Renal cortex interstitium (tissue), 15 donors: ENCODE measurements around the gene NEU1. TPM values are rescaled to one million over a fixed set of nuclear protein-coding genes. Genes with fewer than 3 reads are reported as not detected.
A peak's percentile ranks its signal among the peaks of the same experiment; 100 is the strongest.
"Not testable (repeated sequence)": the region's sequence is repeated elsewhere in the genome, so short reads cannot be mapped to it uniquely, and the experiment has no call there.

Experiments
- DNase-seq, 11 donors: peaks; one replicate each; pipeline ENCODE4 v3.0.0-alpha.2; 2013; ENCODE audit warnings: low read depth in 9 of 11, low spot score in 4 of 11; ENCODE audit errors: extremely low read depth in 1 of 11
- long read RNA-seq, 16 experiments: transcript quantifications; one replicate each; lab custom pipeline, GENCODE V29; 2026
- polyA plus RNA-seq, 3 donors: library from polyadenylated mRNA; unstranded; fragments of 120-200 nt; gene quantifications; one replicate each; pipeline ENCODE4 v1.2.1, GENCODE V29; 2013; ENCODE audit not compliant: insufficient read length in 3 of 3

NEU1 gene
- 10 to 100 TPM; 74.6 to 79.3 (median 78.1) TPM for polyA plus RNA-seq
- long read RNA-seq, donor 1, transcript NEU1-206 (6 exons, 2,045 nt), result major isoform, 30 of 36 reads
- long read RNA-seq, donor 1, partial matches to known transcripts, result 6 of 36 reads
- long read RNA-seq, donor 1, other reads (novel, unspliced or antisense), result 0 of 36 reads
- long read RNA-seq, donor 2, transcript NEU1-206 (6 exons, 2,045 nt), result major isoform, 20 of 27 reads
- long read RNA-seq, donor 2, partial matches to known transcripts, result 7 of 27 reads
- long read RNA-seq, donor 2, other reads (novel, unspliced or antisense), result 0 of 27 reads
- long read RNA-seq, donor 3, transcript NEU1-206 (6 exons, 2,045 nt), result major isoform, 43 of 56 reads
- long read RNA-seq, donor 3, partial matches to known transcripts, result 13 of 56 reads
- long read RNA-seq, donor 3, other reads (novel, unspliced or antisense), result 0 of 56 reads
- long read RNA-seq, donor 4, transcript NEU1-206 (6 exons, 2,045 nt), result major isoform, 32 of 41 reads
- long read RNA-seq, donor 4, partial matches to known transcripts, result 8 of 41 reads
- long read RNA-seq, donor 4, other reads (novel, unspliced or antisense), result 0 of 41 reads
- long read RNA-seq, donor 5, result 0 reads
- long read RNA-seq, donor 6, transcript NEU1-206 (6 exons, 2,045 nt), result major isoform, 28 of 36 reads
- long read RNA-seq, donor 6, partial matches to known transcripts, result 6 of 36 reads
- long read RNA-seq, donor 6, other reads (novel, unspliced or antisense), result 0 of 36 reads
- long read RNA-seq, donor 7, transcript NEU1-206 (6 exons, 2,045 nt), result major isoform, 35 of 48 reads
- long read RNA-seq, donor 7, partial matches to known transcripts, result 13 of 48 reads
- long read RNA-seq, donor 7, other reads (novel, unspliced or antisense), result 0 of 48 reads
- long read RNA-seq, donor 8, result 0 reads
- long read RNA-seq, donor 9, transcript NEU1-206 (6 exons, 2,045 nt), result major isoform, 22 of 29 reads
- long read RNA-seq, donor 9, partial matches to known transcripts, result 5 of 29 reads
- long read RNA-seq, donor 9, other reads (novel, unspliced or antisense), result 0 of 29 reads
- long read RNA-seq, donor 10, transcript NEU1-206 (6 exons, 2,045 nt), result major isoform, 37 of 60 reads
- long read RNA-seq, donor 10, partial matches to known transcripts, result 20 of 60 reads
- long read RNA-seq, donor 10, other reads (novel, unspliced or antisense), result 0 of 60 reads
- long read RNA-seq, donor 11, transcript NEU1-206 (6 exons, 2,045 nt), result major isoform, 19 of 25 reads
- long read RNA-seq, donor 11, partial matches to known transcripts, result 6 of 25 reads
- long read RNA-seq, donor 11, other reads (novel, unspliced or antisense), result 0 of 25 reads
- long read RNA-seq, donor 12, transcript NEU1-206 (6 exons, 2,045 nt), result major isoform, 17 of 17 reads
- long read RNA-seq, donor 12, partial matches to known transcripts, result 0 of 17 reads
- long read RNA-seq, donor 12, other reads (novel, unspliced or antisense), result 0 of 17 reads
- long read RNA-seq, donor 13, result 0 reads
- long read RNA-seq, donor 14, transcript NEU1-206 (6 exons, 2,045 nt), result major isoform, 28 of 30 reads
- long read RNA-seq, donor 14, partial matches to known transcripts, result 0 of 30 reads
- long read RNA-seq, donor 14, other reads (novel, unspliced or antisense), result 0 of 30 reads
- long read RNA-seq, donor 15, transcript NEU1-206 (6 exons, 2,045 nt), result major isoform, 15 of 15 reads
- long read RNA-seq, donor 15, partial matches to known transcripts, result 0 of 15 reads
- long read RNA-seq, donor 15, other reads (novel, unspliced or antisense), result 0 of 15 reads
- long read RNA-seq, donor 16, transcript NEU1-206 (6 exons, 2,045 nt), result major isoform, 87 of 147 reads
- long read RNA-seq, donor 16, partial matches to known transcripts, result 55 of 147 reads
- long read RNA-seq, donor 16, other reads (novel, unspliced or antisense), result 0 of 147 reads

DNA sequence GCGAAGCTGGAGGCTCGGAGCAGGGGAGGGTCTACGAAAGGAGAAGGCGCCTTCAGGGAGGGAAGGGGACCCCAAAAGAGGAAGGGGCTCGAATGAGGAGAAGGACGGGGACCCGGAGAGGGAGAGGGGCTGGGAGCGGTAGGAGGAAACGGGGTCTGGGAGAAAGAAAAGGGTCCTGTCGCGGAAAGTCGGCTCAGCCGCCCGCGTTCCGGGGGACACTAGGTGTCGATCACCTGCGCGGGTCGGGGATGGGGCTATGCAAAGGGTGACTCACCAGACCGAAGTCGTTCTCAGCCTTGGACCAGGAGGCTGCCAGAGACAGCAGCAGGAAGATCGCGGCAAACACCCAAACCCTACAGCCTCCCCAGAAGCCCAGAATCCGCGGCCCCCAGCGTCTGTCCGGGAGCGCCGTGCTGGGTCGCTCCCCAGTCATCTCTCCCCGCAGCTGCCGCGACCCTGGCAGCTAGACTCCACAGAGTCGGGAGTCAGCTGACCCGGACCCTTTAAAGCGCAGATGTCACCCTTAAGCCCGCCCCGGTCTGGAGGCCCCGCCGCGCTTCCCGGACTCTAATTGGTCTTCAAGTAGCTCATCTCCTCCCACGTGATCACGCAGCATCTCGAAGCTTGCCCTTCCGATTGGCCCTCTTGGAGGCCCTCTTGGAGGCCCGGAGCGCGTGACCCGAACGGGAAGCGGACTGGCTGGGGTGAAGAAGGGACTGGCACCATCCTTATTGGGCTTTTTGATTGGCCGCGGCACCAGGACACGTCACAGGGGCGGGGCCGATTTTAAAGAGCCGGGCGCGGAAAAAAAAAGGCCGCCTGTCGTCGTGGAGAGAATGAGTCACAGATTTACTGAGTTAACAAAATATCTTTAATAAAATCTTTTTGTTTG lies at the start of gene NEU1:
Gene NEU1 (minus strand): TSS at position 478 of the 892 bp plus-strand sequence. CDS start 45 bp downstream, at position 433.
- peak; percentile 96 to 100 (median 99) for DNase-seq

DNA sequence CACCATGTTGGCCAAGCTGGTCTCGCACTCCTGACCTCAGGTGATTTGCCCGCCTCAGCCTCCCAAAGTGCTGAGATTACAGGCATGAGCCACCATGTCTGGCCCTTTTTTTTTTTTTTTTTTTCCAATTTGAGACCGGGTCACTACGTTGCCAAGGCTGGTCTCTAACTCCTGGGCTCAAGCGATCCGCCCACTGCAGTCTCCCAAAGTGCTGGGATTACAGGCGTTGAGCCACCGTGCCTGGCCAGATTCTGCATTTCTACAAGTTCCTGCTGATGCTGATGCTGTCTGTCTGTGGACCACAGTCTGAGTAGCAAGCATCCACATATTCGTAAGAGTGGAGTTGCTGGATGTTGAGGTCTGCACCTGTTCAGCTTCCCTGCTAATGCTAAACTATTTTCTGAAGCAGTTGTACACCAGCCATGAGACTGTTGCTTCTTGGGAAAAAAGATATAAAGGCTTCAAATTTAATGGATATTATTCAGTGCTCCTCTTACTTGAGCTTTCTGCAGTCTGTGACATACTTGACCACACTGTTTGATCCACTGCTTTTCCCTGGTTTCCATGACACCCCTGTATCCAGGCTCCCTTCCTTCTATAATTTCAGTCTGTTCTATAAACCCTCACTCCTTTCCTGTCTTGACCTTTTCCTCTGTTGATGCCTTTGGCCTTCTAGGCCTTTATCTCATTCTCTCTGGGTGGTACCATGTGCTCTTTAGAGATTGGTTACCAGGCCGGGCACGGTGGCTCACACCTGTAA lies 49.4 kb upstream of the NEU1 start:
- no peak for DNase-seq

DNA sequence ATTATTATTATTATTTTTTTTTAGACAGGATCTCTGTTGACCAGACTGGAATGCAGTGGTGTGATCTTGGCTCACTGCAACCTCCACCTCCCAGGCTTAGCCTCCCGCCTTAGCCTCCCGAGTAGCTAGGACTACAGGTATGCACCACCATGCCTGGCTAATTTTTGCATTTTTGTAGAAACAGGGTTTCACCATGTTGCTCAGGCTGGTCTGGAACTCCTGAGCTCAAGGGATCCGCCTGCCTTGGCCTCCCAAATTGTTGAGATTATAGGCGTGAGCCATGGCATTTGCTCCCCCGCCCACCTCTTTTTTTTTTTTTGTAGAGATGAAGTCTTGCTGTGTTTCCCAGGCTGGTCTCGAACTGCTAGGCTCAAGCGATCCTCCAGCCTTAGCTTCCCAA lies 46.7 kb upstream of the NEU1 start:
- DNase-seq, result not testable (repeated sequence)

DNA sequence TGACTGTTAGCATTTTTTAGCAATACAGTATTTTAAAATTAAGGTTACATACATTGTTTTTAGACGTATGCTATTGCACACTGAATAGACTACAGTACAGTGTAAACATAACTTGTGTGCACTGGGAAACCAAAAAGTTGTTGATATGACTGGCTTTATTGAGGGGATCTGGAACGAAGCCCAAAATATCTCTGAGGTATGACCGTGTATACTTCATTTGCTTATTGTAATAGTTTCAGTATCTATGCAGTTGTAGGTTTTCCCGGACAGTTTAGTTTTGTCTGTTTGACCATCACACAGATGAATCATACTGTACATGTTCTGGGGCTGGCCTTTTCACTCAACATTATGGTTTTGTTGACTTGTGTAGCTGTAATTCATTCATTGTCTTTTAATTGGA lies 46.2 kb upstream of the NEU1 start:
- no peak for DNase-seq

DNA sequence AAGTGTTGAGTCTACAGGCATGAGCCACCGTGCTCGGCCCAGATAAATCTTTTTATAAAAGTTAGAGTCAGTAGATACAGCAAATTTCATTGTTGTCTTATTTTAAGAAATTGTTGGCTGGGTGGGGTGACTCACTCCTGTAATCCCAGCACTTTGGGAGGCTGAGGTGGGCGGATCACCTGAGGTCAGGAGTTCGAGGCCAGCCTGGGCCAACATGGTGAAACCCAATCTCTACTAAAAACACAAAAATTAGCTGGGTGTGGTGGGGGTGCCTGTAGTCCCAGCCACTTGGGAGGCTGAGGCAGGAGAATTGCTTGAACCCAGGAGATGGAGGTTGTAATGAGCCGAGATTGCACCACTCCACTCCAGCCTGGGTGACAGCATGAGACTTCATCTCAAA lies 45.6 kb upstream of the NEU1 start:
- DNase-seq, result not testable (repeated sequence)

DNA sequence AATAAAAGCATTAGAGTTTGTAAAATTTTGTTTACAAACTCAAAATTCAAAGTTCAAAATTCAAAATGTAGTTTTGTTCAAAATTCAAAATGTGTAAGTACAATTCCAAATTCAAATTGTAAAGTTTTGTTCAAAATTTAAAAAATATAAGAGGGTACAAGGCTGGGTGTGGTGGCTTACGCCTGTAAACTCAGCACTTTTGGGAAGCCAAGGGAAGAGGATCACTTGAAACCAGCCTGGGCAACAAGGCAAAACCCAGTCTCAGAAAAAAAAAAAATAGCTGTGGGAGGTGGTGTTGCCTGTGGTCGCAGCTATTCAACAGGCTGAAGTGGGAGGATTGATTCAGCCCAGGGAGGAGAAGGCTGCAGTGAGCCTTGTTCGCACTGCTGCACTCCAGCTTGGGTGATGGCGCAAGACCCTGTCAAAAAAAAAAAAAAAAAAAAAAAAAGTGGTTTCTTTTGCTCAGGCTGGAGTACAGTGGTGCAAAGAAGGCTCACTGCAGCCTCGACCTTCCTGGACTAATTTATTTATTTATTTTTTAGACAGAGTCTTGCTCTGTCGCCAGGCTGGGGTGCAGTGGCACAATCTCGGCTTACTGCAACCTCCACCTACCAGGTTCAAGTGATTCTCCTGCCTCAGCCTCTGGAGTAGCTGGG lies 44.7 kb upstream of the NEU1 start:
- peak in 2 of 11 donors; percentile 15 to 27 for DNase-seq

DNA sequence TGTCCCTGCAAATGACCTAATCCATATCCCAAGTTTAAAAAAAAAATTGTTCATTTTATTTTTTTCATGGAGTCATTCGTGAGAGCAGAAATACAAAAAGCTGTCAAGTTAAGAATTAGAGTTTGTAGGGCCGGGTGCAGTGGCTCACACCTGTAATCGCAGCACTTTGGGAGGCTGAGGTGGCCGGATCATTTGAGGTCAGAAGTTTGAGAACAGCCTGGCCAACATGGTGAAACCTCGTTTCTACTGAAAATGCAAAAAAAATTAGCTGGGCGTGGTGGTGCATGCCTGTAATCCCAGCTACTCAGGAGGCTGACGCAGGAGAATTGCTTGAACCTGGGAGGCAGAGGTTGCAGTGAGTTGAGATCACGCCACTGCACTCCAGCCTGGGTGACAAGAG lies 44.1 kb upstream of the NEU1 start:
- DNase-seq, result not testable (repeated sequence)

DNA sequence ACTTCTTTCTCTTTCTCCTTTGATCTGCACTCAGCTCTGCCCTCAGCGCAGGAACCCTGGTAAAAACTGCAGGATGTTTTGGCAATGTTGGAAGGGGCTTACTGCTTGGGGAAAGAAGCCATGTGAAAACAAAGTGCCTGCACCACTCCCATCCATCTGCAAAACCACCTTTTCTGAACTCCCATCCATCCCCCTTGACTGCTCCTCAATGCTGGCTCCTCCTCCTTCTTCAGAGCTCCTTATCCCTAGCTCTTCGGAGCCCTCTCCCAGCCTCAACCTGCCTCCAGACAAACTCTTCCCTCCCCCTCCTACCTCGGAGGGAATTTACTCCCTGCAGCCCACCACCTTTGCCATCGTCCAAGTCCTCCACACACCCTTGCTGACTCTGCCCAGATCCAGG lies 43.5 kb upstream of the NEU1 start:
- DNase-seq, result no peak

DNA sequence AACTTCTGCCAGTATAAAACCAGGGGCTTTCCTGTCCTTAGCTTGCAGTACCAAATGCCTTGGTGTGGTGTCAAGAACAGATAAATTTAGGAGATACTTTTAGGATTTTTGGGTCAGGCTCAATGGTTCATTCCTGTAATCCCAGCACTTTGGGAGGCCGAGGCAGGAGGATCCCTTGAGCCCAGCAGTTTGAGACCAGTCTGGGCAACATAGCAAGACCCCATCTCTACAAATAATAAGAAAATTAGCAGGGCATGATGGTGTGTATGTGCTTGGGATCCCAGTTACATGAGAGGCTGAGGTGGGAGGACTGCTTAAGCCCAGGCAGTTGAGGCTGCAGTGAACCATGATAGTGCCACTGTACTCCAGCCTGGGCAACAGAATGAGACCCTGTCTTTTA lies 42.4 kb upstream of the NEU1 start:
- DNase-seq, result no peak

DNA sequence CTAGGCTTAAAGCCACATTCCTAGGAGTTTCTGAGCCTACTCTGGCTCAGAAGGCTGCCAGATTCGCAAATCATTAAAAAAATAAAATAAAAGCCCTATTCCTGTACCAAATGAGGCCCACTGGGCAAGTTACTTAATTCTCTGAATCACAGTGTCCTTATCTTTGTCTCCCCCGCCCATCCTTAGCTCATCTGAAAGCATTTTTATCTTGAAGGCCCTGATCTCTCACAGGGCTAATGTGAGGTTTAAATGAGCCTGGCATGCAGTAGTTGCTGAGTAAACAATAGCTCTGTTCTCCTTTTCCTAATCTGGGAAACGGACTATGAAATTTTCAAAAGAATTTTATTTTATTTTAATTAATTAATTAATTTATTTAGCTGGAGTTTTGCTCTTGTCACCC lies 41.3 kb upstream of the NEU1 start:
- DNase-seq, result no peak

DNA sequence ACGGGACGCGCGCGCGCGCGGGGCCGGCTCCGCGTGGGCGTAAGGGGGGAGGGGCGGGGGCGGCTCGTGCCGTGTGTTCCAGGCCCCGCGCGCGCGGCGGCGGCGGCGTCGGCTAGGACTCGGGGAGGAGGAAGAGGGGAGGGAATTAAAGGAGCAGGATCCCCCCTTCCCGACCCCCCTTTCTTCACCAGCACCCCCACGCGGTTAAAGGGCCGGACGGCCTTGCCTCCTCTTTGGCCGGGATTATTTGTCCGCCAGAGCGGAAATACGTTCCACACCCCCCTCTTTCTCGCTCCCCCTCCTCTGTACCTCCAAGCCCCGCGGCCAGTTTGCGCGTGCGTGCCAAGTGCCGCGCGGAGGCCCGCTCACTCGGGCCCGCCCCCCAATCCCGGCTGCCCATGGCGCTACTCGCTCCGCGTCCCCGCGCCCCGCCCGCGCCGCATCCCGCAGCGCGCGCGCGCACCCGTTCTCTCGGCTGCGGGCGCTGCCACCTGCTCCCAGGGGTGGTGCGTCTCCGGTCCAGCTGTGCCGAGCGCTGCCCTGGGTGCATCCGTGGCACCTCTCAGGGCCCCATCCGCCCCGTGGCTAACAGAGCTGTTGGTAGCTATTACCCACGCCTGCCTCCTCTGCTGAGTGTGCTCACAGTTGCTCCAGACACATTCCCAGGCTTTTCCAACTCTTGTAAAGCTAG lies 39.5 kb upstream of the NEU1 start, which contains the start of gene ZBTB12:
Gene ZBTB12 (minus strand): TSS at position 134 of the 691 bp plus-strand sequence. CDS start 781 bp downstream, outside the sequence.
- peak; percentile 91 to 98 (median 97) for DNase-seq

DNA sequence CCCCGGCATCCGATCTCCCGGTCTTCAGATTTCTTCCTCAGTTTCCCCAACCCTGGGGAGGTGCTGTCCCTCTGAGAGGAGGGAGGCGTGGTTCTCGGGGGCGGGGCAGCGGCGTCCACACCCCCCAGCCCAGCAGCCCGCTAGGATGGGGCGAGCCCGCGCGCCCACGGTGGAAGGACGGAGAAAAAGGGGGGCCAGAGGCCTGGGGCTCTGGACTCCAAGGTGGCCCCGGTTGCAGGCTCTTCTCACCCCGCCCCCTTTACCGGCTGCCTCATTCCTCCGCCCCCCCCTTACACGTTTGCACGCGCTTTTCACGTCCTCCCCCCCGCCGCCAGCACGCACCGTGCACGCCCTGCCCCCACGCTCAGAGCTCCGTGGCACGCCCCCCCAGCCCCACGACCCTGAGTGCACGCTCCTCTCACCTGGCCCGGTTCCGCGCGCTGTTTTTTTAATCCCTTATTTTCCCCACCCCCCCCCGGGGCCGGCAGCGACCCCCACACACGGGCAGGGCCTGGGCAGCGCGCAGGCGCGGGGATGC lies 38.9 kb upstream of the NEU1 start:
- peak in 3 of 11 donors; percentile 10 to 20 (median 18) for DNase-seq

DNA sequence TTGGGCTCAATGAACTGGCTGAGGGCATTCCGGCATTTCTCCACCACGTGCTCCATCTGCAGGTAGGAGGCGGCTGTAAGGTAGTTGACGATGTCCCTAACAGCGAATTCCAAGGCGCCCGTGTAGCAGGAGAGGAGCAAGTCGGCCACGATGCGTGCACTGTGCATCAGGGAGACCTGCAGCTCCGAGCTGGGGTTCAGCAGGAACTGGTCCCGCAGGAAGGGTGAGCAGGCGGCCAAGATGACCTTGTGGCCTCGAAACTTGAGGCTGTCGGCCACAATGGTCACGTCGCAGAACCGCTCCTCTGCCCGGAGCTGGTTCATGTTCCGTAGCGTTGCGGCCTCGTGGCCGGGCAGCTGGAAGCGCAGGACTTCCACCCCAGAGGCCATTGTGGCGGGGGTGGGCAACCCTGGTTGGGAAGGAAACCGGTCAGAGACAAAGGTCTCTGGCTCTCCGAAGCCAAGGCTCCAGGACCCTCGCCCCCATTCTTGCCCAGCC lies 38.3 kb upstream of the NEU1 start:
- peak in 2 of 11 donors; percentile 13 to 20 for DNase-seq

DNA sequence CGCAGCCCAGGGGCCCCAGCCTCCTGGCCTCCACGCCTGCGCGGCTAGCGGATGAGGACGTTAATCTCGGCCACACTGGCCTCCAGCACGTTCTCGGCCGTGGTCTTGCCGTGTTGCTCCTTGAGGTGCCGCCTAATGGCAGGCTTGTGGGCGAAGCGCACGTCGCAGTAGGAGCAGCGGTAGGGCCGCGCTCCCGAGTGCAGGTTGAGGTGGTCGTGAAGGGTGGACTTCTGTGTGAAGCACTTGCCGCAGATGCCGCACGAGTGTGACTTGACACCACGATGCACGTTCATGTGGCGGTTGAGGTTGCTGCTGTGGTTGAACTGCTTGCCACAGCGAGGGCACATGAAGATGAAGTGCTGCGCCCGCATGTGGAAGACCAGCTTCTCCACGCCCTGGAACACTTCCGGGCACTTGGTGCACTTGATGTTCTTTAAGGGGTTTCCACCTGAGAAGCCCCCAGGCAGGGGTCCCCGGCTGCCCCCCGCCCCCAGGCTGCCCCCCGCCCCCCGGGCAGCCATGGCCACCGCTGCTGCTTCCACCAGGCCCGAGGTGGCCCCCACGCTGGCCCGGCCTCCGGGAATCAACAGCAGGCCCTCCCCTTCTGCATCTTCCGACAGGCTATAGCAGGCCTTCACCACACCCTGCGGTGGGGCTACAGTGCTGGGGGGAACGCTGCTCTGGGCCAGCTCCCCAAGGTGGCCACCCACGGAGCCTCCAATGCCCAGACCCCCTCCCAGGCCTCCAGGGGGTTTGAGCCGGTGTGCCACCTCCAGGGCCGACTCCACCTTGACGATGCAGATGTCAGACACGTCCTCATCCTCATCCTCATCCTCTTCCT lies 37.5 kb upstream of the NEU1 start:
- no peak for DNase-seq
